ENCODE results near the gene CRY2.
"Not testable (repeated sequence)": the region's sequence is repeated elsewhere in the genome, so short reads cannot be mapped to it uniquely, and the experiment has no call there.

GRCh38 chr11:45808427-45808826, 38.8 kb upstream of the CRY2 start:
- not testable (repeated sequence) for TF ChIP-seq CTCF (IDR thresholded peaks at IDR 0.05; ENCODE audit: low read depth, low read length, poor library complexity, severe bottlenecking); EZH2phosphoT487 (IDR thresholded peaks at IDR 0.05; ENCODE audit: borderline replicate concordance, low read length)
